ENCODE data around the gene MEFV. TPM values are rescaled to one million over a fixed set of nuclear protein-coding genes. Genes with fewer than 3 reads are reported as not detected.

Gene MEFV
- total RNA-seq, 1 experiment from 2014 or later: not detected

- peaks cover 22% of the 10 kb centered on the region for H3K27me3 Mint-ChIP-seq (ENCODE audit: unreplicated experiment)
- H3K27ac Mint-ChIP-seq (ENCODE audit: unreplicated experiment): no peak overlapping the region
- H3K4me1 Mint-ChIP-seq (ENCODE audit: low read depth, unreplicated experiment): no peaks in the 10 kb centered on the region
- TF ChIP-seq, protein P1, sequence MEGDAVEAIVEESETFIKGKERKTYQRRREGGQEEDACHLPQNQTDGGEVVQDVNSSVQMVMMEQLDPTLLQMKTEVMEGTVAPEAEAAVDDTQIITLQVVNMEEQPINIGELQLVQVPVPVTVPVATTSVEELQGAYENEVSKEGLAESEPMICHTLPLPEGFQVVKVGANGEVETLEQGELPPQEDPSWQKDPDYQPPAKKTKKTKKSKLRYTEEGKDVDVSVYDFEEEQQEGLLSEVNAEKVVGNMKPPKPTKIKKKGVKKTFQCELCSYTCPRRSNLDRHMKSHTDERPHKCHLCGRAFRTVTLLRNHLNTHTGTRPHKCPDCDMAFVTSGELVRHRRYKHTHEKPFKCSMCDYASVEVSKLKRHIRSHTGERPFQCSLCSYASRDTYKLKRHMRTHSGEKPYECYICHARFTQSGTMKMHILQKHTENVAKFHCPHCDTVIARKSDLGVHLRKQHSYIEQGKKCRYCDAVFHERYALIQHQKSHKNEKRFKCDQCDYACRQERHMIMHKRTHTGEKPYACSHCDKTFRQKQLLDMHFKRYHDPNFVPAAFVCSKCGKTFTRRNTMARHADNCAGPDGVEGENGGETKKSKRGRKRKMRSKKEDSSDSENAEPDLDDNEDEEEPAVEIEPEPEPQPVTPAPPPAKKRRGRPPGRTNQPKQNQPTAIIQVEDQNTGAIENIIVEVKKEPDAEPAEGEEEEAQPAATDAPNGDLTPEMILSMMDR (IDR thresholded peaks at IDR 0.05; ENCODE audit: unreplicated experiment): no peak
- intact Hi-C loops (cut with micrococcal nuclease; ENCODE audit: unreplicated experiment): no loop called here
- no TSS peak for BruUV-seq (replicated peaks)
- CTCF ChIA-PET: no interaction called here
- H3K9me3 Mint-ChIP-seq (ENCODE audit: low read depth, unreplicated experiment): peaks cover 15% of the 10 kb centered on the region
- peaks cover 35% of the 10 kb centered on the region for H3K36me3 Mint-ChIP-seq (ENCODE audit: insufficient read depth, unreplicated experiment)
- no peak overlapping the region for H3K4me3 Mint-ChIP-seq (ENCODE audit: low read depth, unreplicated experiment)
- no peak for DNase-seq
These were observed 35.6 kb downstream of the MEFV start for GRCh38 chr16:3220839-3221238.

DNA sequence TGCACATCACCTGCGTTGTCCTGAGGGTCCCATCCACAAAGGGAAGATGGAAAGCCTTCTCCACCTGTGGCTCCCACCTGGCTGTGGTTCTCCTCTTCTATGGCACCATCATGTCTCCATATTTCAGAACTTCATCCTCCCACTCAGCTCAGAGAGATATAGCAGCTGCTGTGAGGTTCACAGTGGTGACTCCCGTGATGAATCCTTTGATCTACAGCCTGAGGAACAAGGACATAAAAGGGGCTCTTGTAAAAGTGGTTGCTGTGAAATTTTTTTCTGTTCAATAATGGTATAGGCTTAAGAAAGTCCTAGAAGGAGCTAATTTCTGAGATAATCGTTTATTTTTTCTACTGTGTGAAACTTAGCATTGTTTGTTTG, 40.2 kb downstream of the MEFV start:
- H3K4me3 Mint-ChIP-seq (ENCODE audit: low read depth, unreplicated experiment): no peak overlapping the region
- H3K27me3 Mint-ChIP-seq (ENCODE audit: unreplicated experiment): peaks cover 65% of the 10 kb centered on the region
- no TSS peak for BruUV-seq (replicated peaks)
- no peaks in the 10 kb centered on the region for H3K36me3 Mint-ChIP-seq (ENCODE audit: insufficient read depth, unreplicated experiment)
- no peak for DNase-seq
- H3K4me1 Mint-ChIP-seq (ENCODE audit: low read depth, unreplicated experiment): no peaks in the 10 kb centered on the region
- CTCF ChIA-PET: interaction anchor here (0.7 kb wide), 1 partner anchor 1186 kb away, joined by 4 read pairs; no protein-coding TSS in a partner anchor
- intact Hi-C loops (cut with micrococcal nuclease; ENCODE audit: unreplicated experiment): no loop called here
- peaks cover 6% of the 10 kb centered on the region for H3K9me3 Mint-ChIP-seq (ENCODE audit: low read depth, unreplicated experiment)
- TF ChIP-seq, protein P1 (IDR thresholded peaks at IDR 0.05; ENCODE audit: unreplicated experiment): no peak
- H3K27ac Mint-ChIP-seq (ENCODE audit: unreplicated experiment): no peak overlapping the region

GRCh38 chr16:3215601-3216262, 40.7 kb downstream of the MEFV start:
- H3K9me3 Mint-ChIP-seq (ENCODE audit: low read depth, unreplicated experiment): peaks cover 7% of the 10 kb centered on the region
- TF ChIP-seq, protein P1 (IDR thresholded peaks at IDR 0.05; ENCODE audit: unreplicated experiment): no peak
- H3K4me3 Mint-ChIP-seq (ENCODE audit: low read depth, unreplicated experiment): no peak overlapping the region
- H3K27ac Mint-ChIP-seq (ENCODE audit: unreplicated experiment): no peak overlapping the region
- intact Hi-C loops (cut with micrococcal nuclease; ENCODE audit: unreplicated experiment): no loop called here
- CTCF ChIA-PET: interaction anchor here (0.7 kb wide), 1 partner anchor 1187 kb away, joined by 4 read pairs; no protein-coding TSS in a partner anchor
- no TSS peak for BruUV-seq (replicated peaks)
- peaks cover 70% of the 10 kb centered on the region for H3K27me3 Mint-ChIP-seq (ENCODE audit: unreplicated experiment)
- DNase-seq: no peak
- no peaks in the 10 kb centered on the region for H3K36me3 Mint-ChIP-seq (ENCODE audit: insufficient read depth, unreplicated experiment)
- H3K4me1 Mint-ChIP-seq (ENCODE audit: low read depth, unreplicated experiment): no peaks in the 10 kb centered on the region

- H3K9me3 Mint-ChIP-seq (ENCODE audit: low read depth, unreplicated experiment): peaks cover 8% of the 10 kb centered on the region
- no peak overlapping the region for H3K4me3 Mint-ChIP-seq (ENCODE audit: low read depth, unreplicated experiment)
- TF ChIP-seq, protein P1 (IDR thresholded peaks at IDR 0.05; ENCODE audit: unreplicated experiment): no peak
- H3K36me3 Mint-ChIP-seq (ENCODE audit: insufficient read depth, unreplicated experiment): no peaks in the 10 kb centered on the region
- intact Hi-C loops (cut with micrococcal nuclease; ENCODE audit: unreplicated experiment): no loop called here
- CTCF ChIA-PET: no interaction called here
- no peaks in the 10 kb centered on the region for H3K4me1 Mint-ChIP-seq (ENCODE audit: low read depth, unreplicated experiment)
- no peak for DNase-seq
- H3K27ac Mint-ChIP-seq (ENCODE audit: unreplicated experiment): no peak overlapping the region
- BruUV-seq (replicated peaks): no TSS peak
- peaks cover 77% of the 10 kb centered on the region for H3K27me3 Mint-ChIP-seq (ENCODE audit: unreplicated experiment)
These were observed 41.4 kb downstream of the MEFV start for GRCh38 chr16:3214904-3215600.

All from Calu3 (cell line).